Neural cell (in vitro differentiated cells): ENCODE results near the gene IRAK4. TPM values are rescaled to one million over a fixed set of nuclear protein-coding genes. Genes with fewer than 3 reads are reported as not detected.

Experiments used
- H2AFZ ChIP-seq: fragments of 200-600, 300-800 bp; sonication (generic), shearing (Covaris generic); 2 replicates; pipeline ENCODE4 v1.6.0; 2014; ENCODE audit warnings: low read depth, mild to moderate bottlenecking, antibody characterized with exemption, low read length, moderate library complexity
- H3F3A ChIP-seq: fragments of 200-600 bp; shearing (Covaris generic); 2 replicates; pipeline ENCODE4 v1.6.1; 2016; ENCODE audit warnings: mild to moderate bottlenecking, moderate library complexity, mixed read lengths, antibody characterized with exemption, low read length; ENCODE audit not compliant: insufficient read depth, poor library complexity, severe bottlenecking
- H3K27ac ChIP-seq: fragments of 200-600, 300-800 bp; sonication (generic), shearing (Covaris generic); 2 replicates; pipeline ENCODE4 v1.5.1; 2014; ENCODE audit warnings: mild to moderate bottlenecking, low read length, moderate library complexity
- H3K27me3 ChIP-seq: fragments of 300-800, 200-600 bp; sonication (generic), shearing (Covaris generic); 2 replicates; pipeline ENCODE4 v1.6.0; 2014; ENCODE audit warnings: mild to moderate bottlenecking, low read depth, low read length, moderate library complexity; ENCODE audit not compliant: insufficient read depth
- H3K36me3 ChIP-seq: fragments of 300-800, 200-600 bp; sonication (generic), shearing (Covaris generic); 2 replicates; pipeline ENCODE4 v1.5.1; 2014; ENCODE audit warnings: mild to moderate bottlenecking, antibody characterized with exemption, low read length, moderate library complexity; ENCODE audit not compliant: insufficient read depth
- H3K4me2 ChIP-seq: fragments of 300-800, 200-600 bp; sonication (generic), shearing (Covaris generic); 2 replicates; pipeline ENCODE4 v1.6.0; 2014; ENCODE audit warnings: mild to moderate bottlenecking, low read length
- H3K4me3 ChIP-seq: fragments of 300-800, 200-600 bp; sonication (generic), shearing (Covaris generic); 2 replicates; pipeline ENCODE4 v1.5.1; 2014; ENCODE audit warnings: mild to moderate bottlenecking, low read length, moderate library complexity
- H3K79me2 ChIP-seq: fragments of 200-600 bp; shearing (Covaris generic); replicated peaks from 2 replicates; pipeline ENCODE4 v1.6.0; 2014; ENCODE audit warnings: mild to moderate bottlenecking, low read length, moderate library complexity; ENCODE audit not compliant: insufficient read depth
- H3K9ac ChIP-seq: fragments of 300-800, 200-600 bp; sonication (generic), shearing (Covaris generic); 2 replicates; pipeline ENCODE4 v1.6.1; 2016; ENCODE audit warnings: mild to moderate bottlenecking, low read length, mixed read lengths
- H3K9me2 ChIP-seq: fragments of 200-600 bp; shearing (Covaris generic); 2 replicates; pipeline ENCODE4 v1.6.1; 2016; ENCODE audit warnings: mild to moderate bottlenecking, low read length, mixed read lengths; ENCODE audit not compliant: insufficient read depth
- H3K9me3 ChIP-seq: fragments of 200-600, 300-800 bp; sonication (generic), shearing (Covaris generic); 2 replicates; pipeline ENCODE4 v1.6.1; 2016; ENCODE audit warnings: mild to moderate bottlenecking, mixed run types, low read length, moderate library complexity, mixed read lengths
- H4K20me1 ChIP-seq: fragments of 200-600 bp; shearing (Covaris generic); 2 replicates; pipeline ENCODE4 v1.6.1; 2016; ENCODE audit warnings: mild to moderate bottlenecking, mixed run types; ENCODE audit not compliant: insufficient read depth
- CTCF ChIP-seq: fragments of 450-650 bp; IDR thresholded peaks from 2 replicates; pipeline ENCODE4 v1.5.1; 2014; ENCODE audit warnings: antibody characterized with exemption, mild to moderate bottlenecking, moderate library complexity; ENCODE audit not compliant: poor library complexity, severe bottlenecking
- EP300 ChIP-seq: fragments of 450-650 bp; conservative IDR thresholded peaks from 2 replicates; pipeline ENCODE4 v1.6.1; 2014; ENCODE audit warnings: antibody characterized with exemption, mild to moderate bottlenecking, moderate library complexity; ENCODE audit not compliant: poor library complexity, severe bottlenecking
- EZH2 ChIP-seq: fragments of 200-600, 300-800 bp; shearing (Covaris generic), sonication (generic); IDR thresholded peaks from 2 replicates; pipeline ENCODE4 v1.6.1; 2014; ENCODE audit warnings: antibody characterized with exemption, low read length, borderline replicate concordance, mild to moderate bottlenecking; ENCODE audit not compliant: insufficient read depth, poor library complexity, severe bottlenecking
- MXI1 ChIP-seq: fragments of 450-650 bp; conservative IDR thresholded peaks from 2 replicates; pipeline ENCODE4 v1.6.1; 2014; ENCODE audit warnings: antibody characterized with exemption, mild to moderate bottlenecking; ENCODE audit not compliant: poor library complexity, severe bottlenecking
- POLR2AphosphoS5 ChIP-seq: IDR thresholded peaks from 2 replicates; pipeline ENCODE4 v1.6.1; 2012
- RAD21 ChIP-seq: fragments of 450-650 bp; conservative IDR thresholded peaks from 2 replicates; pipeline ENCODE4 v1.6.1; 2014; ENCODE audit warnings: antibody characterized with exemption, mild to moderate bottlenecking, moderate library complexity
- SMC3 ChIP-seq: fragments of 450-650 bp; conservative IDR thresholded peaks from 2 replicates; pipeline ENCODE4 v1.6.1; 2014; ENCODE audit warnings: antibody characterized with exemption, mild to moderate bottlenecking, moderate library complexity; ENCODE audit not compliant: poor library complexity
- TAF1 ChIP-seq: IDR thresholded peaks from 2 replicates; pipeline ENCODE4 v1.6.1; 2012; ENCODE audit warnings: low read depth
- polyA plus RNA-seq: library from polyadenylated mRNA; depleted of rRNA; stranded (reverse); fragments of >200 nt; gene quantifications from 2 replicates; pipeline ENCODE4 v1.2.3, GENCODE V29; 2014
- TF ChIP-seq, protein P1 (sequence below): IDR thresholded peaks from 2 replicates; pipeline ENCODE4 v1.6.1; 2012; ENCODE audit warnings: borderline replicate concordance

The IRAK4 gene
- polyA plus RNA-seq, 1 donor from 2014 or later, result 7.0 TPM

GRCh38 chr12:43740511-43741100 lies 18.1 kb upstream of the IRAK4 start:
- H3K4me2 ChIP-seq, result no peak overlapping the region
- no peaks in the 10 kb centered on the region for H4K20me1 ChIP-seq
- H3K9ac ChIP-seq, result no peak overlapping the region
- no peak overlapping the region for H3K27ac ChIP-seq
- H2AFZ ChIP-seq, result no peak overlapping the region
- H3K9me2 ChIP-seq, result no peaks in the 10 kb centered on the region
- no peaks in the 10 kb centered on the region for H3F3A ChIP-seq
- H3K27me3 ChIP-seq, result no peaks in the 10 kb centered on the region
- peaks cover 22% of the 10 kb centered on the region for H3K36me3 ChIP-seq
- no peaks in the 10 kb centered on the region for H3K9me3 ChIP-seq
- no peak for TF ChIP-seq POLR2AphosphoS5
- TF ChIP-seq SMC3, result no peak
- TF ChIP-seq RAD21, result no peak
- no peak for TF ChIP-seq EZH2
- TF ChIP-seq CTCF, result no peak
- no peak for TF ChIP-seq TAF1
- TF ChIP-seq EP300, result no peak
- no peak for TF ChIP-seq MXI1
- TF ChIP-seq, protein P1, sequence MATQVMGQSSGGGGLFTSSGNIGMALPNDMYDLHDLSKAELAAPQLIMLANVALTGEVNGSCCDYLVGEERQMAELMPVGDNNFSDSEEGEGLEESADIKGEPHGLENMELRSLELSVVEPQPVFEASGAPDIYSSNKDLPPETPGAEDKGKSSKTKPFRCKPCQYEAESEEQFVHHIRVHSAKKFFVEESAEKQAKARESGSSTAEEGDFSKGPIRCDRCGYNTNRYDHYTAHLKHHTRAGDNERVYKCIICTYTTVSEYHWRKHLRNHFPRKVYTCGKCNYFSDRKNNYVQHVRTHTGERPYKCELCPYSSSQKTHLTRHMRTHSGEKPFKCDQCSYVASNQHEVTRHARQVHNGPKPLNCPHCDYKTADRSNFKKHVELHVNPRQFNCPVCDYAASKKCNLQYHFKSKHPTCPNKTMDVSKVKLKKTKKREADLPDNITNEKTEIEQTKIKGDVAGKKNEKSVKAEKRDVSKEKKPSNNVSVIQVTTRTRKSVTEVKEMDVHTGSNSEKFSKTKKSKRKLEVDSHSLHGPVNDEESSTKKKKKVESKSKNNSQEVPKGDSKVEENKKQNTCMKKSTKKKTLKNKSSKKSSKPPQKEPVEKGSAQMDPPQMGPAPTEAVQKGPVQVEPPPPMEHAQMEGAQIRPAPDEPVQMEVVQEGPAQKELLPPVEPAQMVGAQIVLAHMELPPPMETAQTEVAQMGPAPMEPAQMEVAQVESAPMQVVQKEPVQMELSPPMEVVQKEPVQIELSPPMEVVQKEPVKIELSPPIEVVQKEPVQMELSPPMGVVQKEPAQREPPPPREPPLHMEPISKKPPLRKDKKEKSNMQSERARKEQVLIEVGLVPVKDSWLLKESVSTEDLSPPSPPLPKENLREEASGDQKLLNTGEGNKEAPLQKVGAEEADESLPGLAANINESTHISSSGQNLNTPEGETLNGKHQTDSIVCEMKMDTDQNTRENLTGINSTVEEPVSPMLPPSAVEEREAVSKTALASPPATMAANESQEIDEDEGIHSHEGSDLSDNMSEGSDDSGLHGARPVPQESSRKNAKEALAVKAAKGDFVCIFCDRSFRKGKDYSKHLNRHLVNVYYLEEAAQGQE, result no peak
- no peaks in the 10 kb centered on the region for H3K79me2 ChIP-seq
- H3K4me3 ChIP-seq, result no peak overlapping the region

DNA sequence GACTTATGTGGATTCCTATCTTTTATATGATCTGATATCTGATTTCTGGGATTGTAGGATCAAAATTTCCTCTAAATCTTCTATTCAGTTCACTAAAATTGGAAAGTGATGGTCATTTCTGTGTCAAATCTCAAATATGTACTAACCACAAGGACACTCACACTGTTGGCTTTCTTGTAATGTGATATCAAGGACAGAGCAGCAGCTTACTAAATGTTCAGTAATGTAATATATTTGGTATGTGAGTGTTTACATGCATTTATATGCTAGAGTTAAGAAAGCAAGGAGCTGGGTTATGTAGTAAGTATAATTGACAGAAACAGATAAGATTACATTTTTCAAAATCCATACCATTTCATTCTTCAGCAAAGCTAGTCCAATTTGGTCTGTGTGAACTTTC lies 16.6 kb upstream of the IRAK4 start:
- TF ChIP-seq SMC3 (no peak), TAF1 (no peak), MXI1 (no peak), POLR2AphosphoS5 (no peak), EP300 (no peak), RAD21 (no peak), EZH2 (no peak), CTCF (no peak)
- TF ChIP-seq, protein P1, result no peak
- H3F3A ChIP-seq, result no peaks in the 10 kb centered on the region
- no peaks in the 10 kb centered on the region for H3K9me3 ChIP-seq
- no peaks in the 10 kb centered on the region for H3K27me3 ChIP-seq
- no peaks in the 10 kb centered on the region for H3K79me2 ChIP-seq
- H3K4me3 ChIP-seq, result no peak overlapping the region
- no peak overlapping the region for H2AFZ ChIP-seq
- no peaks in the 10 kb centered on the region for H4K20me1 ChIP-seq
- H3K9ac ChIP-seq, result no peak overlapping the region
- no peak overlapping the region for H3K27ac ChIP-seq
- H3K36me3 ChIP-seq, result peaks cover 19% of the 10 kb centered on the region
- no peaks in the 10 kb centered on the region for H3K9me2 ChIP-seq
- H3K4me2 ChIP-seq, result no peak overlapping the region
